Activated gamma-delta T cell (primary cell): ENCODE measurements around the gene CORO7.
"Not testable (repeated sequence)": the region's sequence is repeated elsewhere in the genome, so short reads cannot be mapped to it uniquely, and the experiment has no call there.

Experiments used
- DNase-seq: peaks from one replicate; lab custom pipeline; 2025; lab: John Stamatoyannopoulos, UW

The CORO7 gene

GRCh38 chr16:4402439-4403132 is 13.8 kb downstream of the CORO7 start:
- DNase-seq, result peak; percentile 46

GRCh38 chr16:4401510-4401909 is 14.9 kb downstream of the CORO7 start:
- no peak for DNase-seq

DNA sequence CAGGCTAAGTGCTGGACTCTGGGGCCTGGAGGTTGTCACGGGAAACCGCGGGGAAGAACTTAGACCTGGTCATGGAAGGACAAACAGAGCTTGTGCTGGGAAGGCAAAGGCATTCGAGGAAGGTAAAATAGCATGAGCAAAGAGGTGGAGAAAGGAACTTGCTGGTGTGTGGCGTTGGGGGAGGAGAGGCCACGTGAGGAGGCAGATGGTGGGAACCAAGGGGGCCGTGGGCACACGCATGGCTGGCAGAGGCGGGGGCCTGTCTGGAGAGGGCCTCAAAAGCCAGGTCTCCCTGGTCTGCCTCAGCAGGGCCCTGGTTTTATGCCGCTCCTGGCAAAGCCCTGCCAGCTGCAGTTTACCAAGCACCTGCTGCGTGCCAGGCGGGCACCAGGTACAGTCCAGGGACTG is 15.3 kb downstream of the CORO7 start:
- DNase-seq, result no peak

DNA sequence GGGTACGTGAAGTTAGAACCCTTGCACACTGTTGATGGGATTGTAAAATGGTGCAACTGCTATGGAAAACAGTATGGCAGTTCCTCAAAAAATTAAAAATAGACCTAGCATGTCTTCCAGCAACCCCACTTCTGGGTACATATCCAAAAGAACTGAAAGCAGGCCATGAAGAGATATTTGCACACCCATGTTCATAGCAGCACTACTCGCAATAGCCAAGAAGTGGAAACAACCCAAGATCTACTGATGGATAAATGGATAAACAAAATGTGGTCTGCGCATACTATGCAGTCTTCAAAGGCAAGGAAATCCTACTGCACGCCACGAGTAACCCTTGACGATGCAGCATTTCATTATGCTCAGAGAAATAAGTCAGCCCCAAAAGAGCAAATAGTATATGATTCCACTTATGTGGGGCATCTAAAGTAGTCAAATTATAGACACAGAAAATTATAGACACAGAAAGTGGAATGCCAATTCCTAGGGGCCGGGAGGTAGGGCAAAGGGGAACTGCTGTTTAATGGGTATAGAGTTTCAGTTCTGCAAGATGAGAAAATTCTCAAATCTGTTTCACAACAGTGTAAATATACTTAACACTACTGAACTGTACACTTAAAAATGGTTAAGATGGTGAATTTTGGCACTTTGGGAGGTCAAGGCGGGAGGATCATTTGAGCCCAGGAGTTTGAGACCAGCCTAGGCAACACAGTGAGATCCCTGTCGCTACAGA is 17.2 kb downstream of the CORO7 start:
- no peak for DNase-seq

DNA sequence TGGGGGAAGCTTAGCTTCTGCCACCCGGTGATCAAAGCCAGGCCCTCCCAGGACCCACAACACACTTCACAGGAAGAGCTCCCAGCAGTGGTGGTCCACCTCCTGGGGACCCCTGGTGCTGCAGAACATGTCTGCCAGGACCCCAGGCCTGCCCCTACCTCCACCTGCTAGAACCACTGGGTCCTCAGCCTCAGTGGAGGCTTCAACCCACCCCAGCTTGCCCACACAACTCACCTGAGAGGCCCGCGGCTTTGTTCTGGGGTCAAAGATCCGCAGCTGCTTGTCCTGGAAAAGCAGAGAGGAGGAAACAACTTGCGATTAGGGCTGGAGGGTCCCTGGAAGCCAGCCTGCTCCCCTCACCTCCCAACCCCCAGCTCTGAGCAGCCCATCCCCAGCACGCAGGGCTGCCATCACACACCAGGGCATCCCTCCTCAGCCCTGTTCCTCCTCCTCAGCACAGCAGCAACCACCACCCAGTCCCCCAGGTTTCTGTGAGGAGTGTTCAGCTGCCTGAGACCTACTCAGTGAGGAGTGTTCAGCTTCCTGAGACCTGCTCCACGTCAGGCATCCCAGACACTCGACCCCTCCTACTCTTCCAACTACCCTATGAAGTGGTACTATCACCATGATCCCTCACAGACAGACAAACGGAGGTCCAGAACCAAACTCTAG is 21.2 kb downstream of the CORO7 start:
- no peak for DNase-seq

DNA sequence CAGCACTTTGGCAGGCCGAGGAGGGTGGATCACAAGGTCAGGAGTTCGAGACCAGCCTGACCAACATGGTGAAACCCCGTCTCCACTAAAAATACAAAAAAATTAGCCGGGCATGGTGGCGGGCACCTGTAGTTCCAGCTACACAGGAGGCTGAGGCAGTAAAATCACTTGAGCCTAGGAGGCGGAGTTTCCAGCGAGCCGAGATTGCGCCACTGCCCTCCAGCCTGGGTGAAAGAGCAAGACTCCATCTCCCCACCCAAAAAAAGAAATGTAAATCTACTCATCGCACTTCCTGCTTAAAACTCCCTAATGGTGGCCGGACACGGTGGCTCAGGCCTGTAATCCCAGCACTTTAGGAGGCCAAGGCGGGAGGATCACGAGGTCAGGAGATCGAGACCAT is 22.5 kb downstream of the CORO7 start:
- DNase-seq, result not testable (repeated sequence)

DNA sequence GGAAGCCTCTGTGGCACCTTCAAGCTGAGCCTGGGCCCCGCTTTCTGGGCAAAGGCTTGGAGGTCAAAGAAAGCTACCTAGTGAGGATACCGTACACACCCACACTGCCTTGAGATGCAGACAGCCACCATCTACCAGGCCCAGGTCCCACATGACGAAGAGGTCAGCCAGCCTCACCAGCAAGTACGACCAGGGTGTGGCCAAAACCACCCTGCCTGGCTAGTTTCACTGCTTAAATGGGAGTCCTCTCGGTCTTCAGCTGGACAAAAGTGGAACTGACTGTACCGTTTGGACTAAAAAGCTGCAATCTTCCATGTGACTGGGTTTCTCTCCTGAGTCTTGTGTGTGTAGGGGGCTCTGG is 23.2 kb downstream of the CORO7 start:
- DNase-seq, result no peak

GRCh38 chr16:4392382-4393239 is 23.8 kb downstream of the CORO7 start:
- DNase-seq, result no peak

GRCh38 chr16:4391631-4392381 is 24.6 kb downstream of the CORO7 start:
- DNase-seq, result no peak

DNA sequence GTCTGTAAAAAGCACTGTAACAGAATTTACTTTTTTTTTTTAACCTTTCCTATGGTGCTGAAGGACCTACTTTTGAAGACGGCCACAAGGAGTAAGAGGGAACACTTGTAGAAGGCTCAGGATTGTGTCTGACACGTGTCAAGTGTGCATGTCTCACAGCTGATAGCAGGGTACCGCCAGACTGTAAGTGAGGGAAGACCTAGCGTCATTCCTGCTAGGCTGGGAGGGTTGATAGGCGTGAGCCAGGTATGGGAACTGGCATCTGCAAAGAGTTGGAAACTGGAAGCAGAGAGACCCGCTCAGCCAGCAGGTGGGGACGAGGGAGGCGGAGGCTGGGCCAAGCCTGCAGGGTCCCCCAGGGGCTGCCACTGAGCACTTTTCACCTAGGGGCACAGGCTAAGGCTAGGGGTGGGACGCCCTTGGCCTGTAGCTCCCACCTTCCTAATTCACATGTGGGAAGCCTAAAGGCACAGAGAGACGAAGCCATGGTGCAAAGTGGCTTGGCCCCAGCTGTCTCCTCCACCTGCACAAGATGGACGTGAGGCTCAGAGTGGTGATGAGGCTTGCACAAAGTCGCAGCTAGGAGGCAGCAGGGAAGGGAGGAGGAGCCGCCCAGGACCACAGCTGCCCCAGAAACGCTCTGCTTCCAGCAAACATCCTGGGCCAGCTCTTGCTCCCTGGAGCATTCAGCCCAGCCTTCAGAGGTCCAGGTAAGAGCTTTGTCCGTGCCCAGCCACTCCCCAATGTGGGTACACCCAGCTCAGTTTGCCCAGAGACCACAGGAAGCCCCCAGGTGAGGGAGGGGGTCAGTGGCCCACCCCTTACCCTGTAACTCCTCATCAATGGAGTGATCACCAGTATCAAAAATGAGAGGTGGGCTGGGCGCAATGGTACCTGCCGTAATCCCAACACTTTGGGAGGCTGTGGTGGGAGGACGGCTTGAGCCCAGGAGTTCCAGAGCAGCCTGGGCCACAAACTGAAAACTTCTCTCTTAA is 25.8 kb downstream of the CORO7 start:
- no peak for DNase-seq

GRCh38 chr16:4389051-4389955 is 27.1 kb downstream of the CORO7 start:
- no peak for DNase-seq

- DNase-seq, result no peak
Observed at GRCh38 chr16:4388271-4389021, 27.9 kb downstream of the CORO7 start.

- no peak for DNase-seq
Observed at GRCh38 chr16:4387781-4388180, 28.6 kb downstream of the CORO7 start.

DNA sequence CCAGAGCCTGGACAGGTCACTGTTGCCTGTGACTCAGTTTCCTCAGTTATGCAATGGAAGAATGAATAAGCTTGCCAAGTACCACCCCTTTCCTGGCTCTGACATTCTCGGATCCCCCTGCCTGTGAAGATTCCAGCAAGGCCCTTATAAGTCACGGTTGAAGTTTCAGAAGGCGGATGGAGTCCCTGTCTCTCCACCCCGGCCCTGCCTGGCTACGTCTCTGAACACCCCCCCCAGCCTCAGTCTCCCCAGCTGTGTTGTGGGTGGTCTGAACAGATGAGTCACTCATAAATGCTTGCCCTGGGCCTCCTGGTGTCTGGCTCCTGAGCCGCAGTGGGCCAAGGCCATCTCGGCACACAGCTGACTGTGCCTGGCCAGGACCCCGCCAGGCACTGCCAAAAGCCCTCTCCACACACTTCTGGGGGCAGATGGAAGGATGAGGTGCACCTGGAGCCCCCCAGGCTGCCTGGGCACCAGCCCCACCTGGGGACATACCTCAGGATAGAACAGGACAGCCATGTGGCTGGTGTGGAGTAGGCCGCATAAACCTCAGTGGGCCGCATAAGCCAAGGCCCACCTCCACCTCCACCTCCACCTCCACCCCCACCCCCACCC is 29.3 kb downstream of the CORO7 start:
- no peak for DNase-seq

GRCh38 chr16:4386451-4386805 is 30.0 kb downstream of the CORO7 start:
- no peak for DNase-seq

DNA sequence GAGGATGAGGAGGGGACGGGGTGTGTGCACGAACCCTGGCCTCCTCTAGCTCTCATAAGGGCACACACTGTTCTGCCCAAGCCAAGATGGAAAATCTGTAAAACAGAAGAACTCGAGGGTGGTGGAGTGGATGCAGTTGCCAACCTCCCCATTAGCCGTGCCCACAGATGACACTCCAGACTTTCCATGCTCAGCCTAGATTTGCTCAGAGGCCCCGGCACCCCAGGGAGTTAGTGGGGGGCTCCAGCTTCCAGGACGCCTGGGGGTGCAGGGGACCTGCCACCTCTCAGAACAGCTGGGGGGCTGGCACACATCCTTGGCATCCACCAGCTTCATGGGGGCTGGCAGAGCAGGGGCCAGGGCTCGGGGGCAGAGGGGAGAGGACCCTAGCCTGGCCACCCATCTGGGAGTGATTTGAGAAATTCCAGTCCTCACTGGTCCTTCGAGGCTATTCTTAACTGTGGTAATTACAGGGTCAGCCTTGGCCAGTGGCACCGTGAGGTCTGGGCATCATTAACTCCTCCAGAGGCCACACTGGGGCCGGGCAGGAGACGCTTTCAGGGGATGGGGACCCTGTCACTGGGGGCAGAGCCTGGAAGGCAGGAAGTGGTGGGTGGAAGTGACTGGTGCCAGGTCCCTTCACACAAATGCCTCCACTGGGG is 30.5 kb downstream of the CORO7 start:
- DNase-seq, result no peak

DNA sequence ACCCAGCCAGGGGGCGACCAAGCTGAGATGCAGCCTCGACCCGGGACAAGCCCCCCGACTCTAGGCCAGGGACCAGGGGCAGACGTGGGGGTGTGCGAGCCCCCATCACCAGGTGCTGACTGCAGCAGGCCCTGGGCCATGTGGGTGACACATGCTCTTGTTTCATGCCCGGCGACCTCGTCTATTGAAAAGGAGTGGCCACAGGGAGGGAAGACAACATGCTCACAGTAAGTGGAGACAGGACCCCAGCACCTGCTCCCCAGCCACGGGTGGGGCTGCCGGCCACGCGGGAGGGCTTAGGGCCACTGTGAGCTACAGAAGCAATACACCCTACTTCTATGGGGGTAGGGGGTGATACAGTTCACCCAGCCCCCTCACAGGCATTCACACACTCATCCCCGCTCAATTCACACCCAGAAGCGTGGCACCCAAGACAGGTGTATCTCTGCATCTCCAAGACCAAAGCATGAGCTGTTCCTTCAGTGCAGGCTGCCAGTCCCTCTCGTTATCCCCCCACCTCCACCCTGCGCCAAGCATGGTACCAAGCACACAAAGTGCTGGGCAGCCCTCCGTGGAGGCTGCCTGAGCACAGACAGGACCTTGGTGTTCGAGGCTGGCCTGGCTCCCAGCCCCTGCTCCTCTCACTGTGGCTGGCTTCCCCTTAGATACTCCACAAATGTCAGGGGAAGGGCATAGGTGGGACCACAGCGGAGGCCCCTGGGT is 31.2 kb downstream of the CORO7 start:
- no peak for DNase-seq
